Neutrophil (primary cell): ENCODE results near the gene DENND1A.

Source experiments
- H3K27ac ChIP-seq: fragments of 200-600 bp; sonication (generic); 2 replicates; pipeline ENCODE4 v1.5.1; 2016; ENCODE audit warnings: mild to moderate bottlenecking, moderate library complexity
- H3K27me3 ChIP-seq: fragments of 200-600 bp; sonication (generic); 2 replicates; pipeline ENCODE4 v1.6.0; 2016; ENCODE audit warnings: mild to moderate bottlenecking
- H3K36me3 ChIP-seq: fragments of 200-600 bp; sonication (generic); 2 replicates; pipeline ENCODE4 v1.5.1; 2017
- H3K4me1 ChIP-seq, 2 experiments: fragments of 200-600 bp in 1 of 2; sonication (generic) in 1 of 2; 1 replicate in 1 of 2; 2 replicates in 1 of 2; pipeline versions ENCODE4 v1.5.1 to v1.6.1; 2013 to 2016; ENCODE audit warnings: low read depth in 1 of 2, low read length in 1 of 2, mild to moderate bottlenecking in 1 of 2, moderate library complexity in 1 of 2; ENCODE audit not compliant: control insufficient read depth in 1 of 2, insufficient read depth in 1 of 2
- H3K4me3 ChIP-seq, 2 experiments: fragments of 200-600 bp in 1 of 2; sonication (generic) in 1 of 2; 1 replicate in 1 of 2; 2 replicates in 1 of 2; pipeline ENCODE4 v1.5.1; 2013 to 2016; ENCODE audit warnings: low read depth in 1 of 2, low read length in 1 of 2, mild to moderate bottlenecking in 1 of 2, moderate library complexity in 1 of 2
- H3K9me3 ChIP-seq: fragments of 200-600 bp; sonication (generic); 2 replicates; pipeline ENCODE4 v1.5.1; 2016
- TF ChIP-seq, protein P1 (sequence below): fragments of 200-600 bp; sonication (generic); IDR thresholded peaks from 2 replicates; pipeline ENCODE4 v1.5.1; 2016; ENCODE audit warnings: antibody characterized with exemption

Gene DENND1A

DNA sequence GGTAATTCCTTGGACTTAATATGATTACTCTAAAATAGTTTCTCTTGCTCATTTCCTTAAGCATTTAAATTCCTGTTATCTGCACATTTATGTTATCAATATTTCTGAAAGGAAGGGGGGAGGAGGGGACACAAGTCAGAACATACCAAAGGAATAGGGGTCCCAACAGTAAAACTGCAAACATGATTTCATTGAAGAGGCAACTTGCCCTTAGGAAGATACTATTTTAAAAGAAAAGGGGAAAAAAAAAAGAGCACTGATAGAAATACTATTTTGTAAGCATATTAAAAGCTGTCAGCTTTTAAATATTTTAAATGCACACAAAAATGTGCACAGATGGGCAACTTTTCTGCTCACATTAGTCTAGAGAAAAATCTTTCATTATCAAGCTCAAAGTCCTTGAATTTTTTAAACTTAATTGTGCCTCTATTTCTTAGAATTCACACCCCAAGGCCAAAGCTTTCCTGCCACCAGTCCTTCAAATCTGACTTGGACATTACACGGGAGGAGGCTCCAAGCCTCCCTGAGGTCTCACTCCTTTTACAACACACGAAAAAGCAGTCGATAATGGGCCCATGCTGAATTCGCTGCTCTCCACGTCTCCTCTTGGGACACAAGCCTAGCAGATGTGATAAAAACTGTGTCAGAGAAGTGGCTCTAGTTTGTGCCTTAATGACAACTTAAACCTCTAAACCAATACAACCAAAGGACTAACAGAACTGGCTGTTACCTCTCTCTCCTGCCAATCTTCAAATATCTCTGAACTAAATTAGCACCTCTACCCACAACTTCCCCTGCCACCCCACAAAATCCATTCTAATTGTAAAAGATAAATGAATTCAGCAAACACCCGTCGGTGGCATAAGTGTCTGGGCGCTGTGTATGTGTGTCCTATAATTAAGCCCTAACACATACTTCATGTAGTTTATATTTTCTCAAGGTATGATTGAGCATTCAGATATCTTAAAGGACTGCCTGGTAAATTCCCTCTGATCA, 154.3 kb downstream of the DENND1A start:
- no peak overlapping the region for H3K4me3 ChIP-seq
- H3K27me3 ChIP-seq = no peaks in the 10 kb centered on the region
- no peaks in the 10 kb centered on the region for H3K36me3 ChIP-seq
- H3K9me3 ChIP-seq = no peaks in the 10 kb centered on the region
- H3K27ac ChIP-seq = no peak overlapping the region
- peaks cover 26 to 30% of the 10 kb centered on the region in 2 experiments for H3K4me1 ChIP-seq
- TF ChIP-seq, protein P1, sequence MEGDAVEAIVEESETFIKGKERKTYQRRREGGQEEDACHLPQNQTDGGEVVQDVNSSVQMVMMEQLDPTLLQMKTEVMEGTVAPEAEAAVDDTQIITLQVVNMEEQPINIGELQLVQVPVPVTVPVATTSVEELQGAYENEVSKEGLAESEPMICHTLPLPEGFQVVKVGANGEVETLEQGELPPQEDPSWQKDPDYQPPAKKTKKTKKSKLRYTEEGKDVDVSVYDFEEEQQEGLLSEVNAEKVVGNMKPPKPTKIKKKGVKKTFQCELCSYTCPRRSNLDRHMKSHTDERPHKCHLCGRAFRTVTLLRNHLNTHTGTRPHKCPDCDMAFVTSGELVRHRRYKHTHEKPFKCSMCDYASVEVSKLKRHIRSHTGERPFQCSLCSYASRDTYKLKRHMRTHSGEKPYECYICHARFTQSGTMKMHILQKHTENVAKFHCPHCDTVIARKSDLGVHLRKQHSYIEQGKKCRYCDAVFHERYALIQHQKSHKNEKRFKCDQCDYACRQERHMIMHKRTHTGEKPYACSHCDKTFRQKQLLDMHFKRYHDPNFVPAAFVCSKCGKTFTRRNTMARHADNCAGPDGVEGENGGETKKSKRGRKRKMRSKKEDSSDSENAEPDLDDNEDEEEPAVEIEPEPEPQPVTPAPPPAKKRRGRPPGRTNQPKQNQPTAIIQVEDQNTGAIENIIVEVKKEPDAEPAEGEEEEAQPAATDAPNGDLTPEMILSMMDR = no peak

DNA sequence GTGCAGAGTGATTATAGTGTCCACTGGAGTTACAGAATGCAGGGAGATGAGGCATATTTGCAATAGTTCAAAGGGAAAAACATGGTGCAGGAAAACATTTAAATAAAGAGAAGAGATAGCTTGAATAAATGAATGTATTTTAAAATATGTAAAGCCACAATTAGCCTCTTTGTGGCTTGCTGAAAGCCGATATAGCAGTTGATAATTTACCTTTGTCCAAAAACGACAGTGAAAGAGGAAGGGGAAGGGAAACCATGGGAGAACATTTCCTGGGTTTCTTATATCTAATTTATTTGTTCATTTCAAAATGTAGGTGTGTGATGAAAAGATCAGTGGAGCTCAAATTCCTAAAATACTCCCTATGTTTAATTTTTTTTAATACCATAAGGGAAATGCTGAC, 156.1 kb downstream of the DENND1A start:
- Histone ChIP-seq H3K36me3 (no peaks in the 10 kb centered on the region), H3K27ac (peak overlapping the region; percentile 46), H3K27me3 (no peaks in the 10 kb centered on the region), H3K4me3 (no peak overlapping the region), H3K4me1 (peaks cover 26 to 30% of the 10 kb centered on the region in 2 experiments), H3K9me3 (no peaks in the 10 kb centered on the region)
- TF ChIP-seq, protein P1 = no peak

DNA sequence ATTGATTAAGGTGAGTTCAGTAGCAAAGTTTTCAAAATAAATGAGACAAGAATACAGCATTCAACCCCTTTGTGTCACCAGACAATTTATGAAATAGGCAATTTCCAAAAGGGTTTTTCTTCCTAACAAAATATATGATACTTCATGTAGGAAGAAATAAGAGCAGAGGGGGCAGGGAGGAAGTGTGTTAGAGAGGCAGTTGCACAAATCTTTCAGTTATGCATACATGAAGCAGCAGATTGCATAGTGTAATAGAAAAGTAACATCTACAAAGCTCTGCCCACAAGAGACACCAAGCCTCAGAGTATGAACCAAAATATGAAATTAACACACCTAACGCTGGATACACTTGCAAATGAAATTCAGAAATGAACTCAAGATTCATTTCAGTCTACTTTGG, 157.0 kb downstream of the DENND1A start:
- Histone ChIP-seq H3K4me1 (peaks cover 26 to 30% of the 10 kb centered on the region in 2 experiments), H3K27me3 (no peaks in the 10 kb centered on the region), H3K36me3 (no peaks in the 10 kb centered on the region), H3K4me3 (no peak overlapping the region), H3K9me3 (no peaks in the 10 kb centered on the region), H3K27ac (peak overlapping the region; percentile 46)
- TF ChIP-seq, protein P1 = no peak

DNA sequence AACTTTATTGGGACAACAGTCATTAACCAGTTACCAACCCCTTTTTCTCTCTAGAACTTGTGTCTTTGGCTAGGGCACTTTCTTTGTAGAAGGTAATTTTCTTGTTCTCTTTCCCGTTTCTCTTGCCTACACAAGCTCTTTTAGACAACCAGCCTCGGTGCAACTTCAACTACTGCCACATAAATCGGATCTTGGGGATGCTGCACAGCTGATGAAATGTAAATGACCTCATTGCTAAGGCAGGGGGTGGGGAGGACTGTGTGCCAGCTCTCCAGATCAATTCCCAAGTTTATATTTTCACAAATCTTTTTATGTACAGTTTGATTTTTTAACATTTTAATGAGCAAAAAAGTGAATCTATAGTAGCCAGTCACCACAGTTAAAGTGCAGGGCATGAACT, 157.6 kb downstream of the DENND1A start:
- peaks cover 26 to 30% of the 10 kb centered on the region in 2 experiments for H3K4me1 ChIP-seq
- TF ChIP-seq, protein P1 = no peak
- no peak overlapping the region for H3K4me3 ChIP-seq
- no peaks in the 10 kb centered on the region for H3K36me3 ChIP-seq
- H3K9me3 ChIP-seq = no peaks in the 10 kb centered on the region
- H3K27ac ChIP-seq = peak overlapping the region; percentile 46
- H3K27me3 ChIP-seq = no peaks in the 10 kb centered on the region

DNA sequence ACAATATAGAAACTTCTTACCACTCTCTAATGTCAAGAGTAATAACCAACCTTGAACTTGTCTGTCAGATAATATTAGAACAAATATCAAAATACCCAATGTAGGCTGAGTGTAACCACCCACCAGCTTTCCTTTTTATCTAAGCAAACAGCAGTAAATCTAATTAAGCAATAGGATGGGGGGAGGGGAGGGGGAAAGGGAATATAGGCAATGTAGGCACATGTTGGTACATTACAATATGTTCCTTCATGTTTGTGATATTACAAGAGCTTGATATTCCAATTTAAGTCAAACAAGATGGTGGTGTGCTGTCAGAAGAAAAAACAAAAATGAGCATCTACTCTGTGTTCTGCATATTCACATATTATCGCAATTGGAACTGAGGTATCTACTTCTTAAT, 158.2 kb downstream of the DENND1A start:
- Histone ChIP-seq H3K4me1 (peaks cover 26 to 30% of the 10 kb centered on the region in 2 experiments), H3K27ac (no peak overlapping the region), H3K9me3 (no peaks in the 10 kb centered on the region), H3K27me3 (no peaks in the 10 kb centered on the region), H3K36me3 (no peaks in the 10 kb centered on the region), H3K4me3 (no peak overlapping the region)
- TF ChIP-seq, protein P1 = no peak
